GM12892 (cell line): ENCODE measurements around the gene CFAP46.

Experiments
- POLR2A ChIP-seq: IDR thresholded peaks from 2 replicates; pipeline ENCODE4 v1.6.1; 2011; ENCODE audit warnings: low read depth, low read length, control low read depth
- POLR2AphosphoS5 ChIP-seq: IDR thresholded peaks from 2 replicates; pipeline ENCODE4 v1.6.1; 2011; ENCODE audit warnings: low read depth, low read length, control low read depth

- TF ChIP-seq POLR2AphosphoS5 (no peak), POLR2A (no peak)
Measured at GRCh38 chr10:132808383-132809231, 133.8 kb downstream of the CFAP46 start.
